ENCODE results near the gene ZBTB20. TPM values are rescaled to one million over a fixed set of nuclear protein-coding genes. Genes with fewer than 3 reads are reported as not detected.
"Not testable (repeated sequence)": the region's sequence is repeated elsewhere in the genome, so short reads cannot be mapped to it uniquely, and the experiment has no call there.

ZBTB20 gene
- total RNA-seq, 1 donor from 2014 or later = 19.1 TPM

GRCh38 chr3:114680299-114680698, 466.8 kb downstream of the ZBTB20 start:
- no peaks in the 10 kb centered on the region for H3K9me3 Mint-ChIP-seq (ENCODE audit: unreplicated experiment)
- H3K27me3 Mint-ChIP-seq (ENCODE audit: unreplicated experiment) = no peaks in the 10 kb centered on the region
- H3K36me3 Mint-ChIP-seq (ENCODE audit: unreplicated experiment) = peaks cover 5% of the 10 kb centered on the region
- TF ChIP-seq CTCF (IDR thresholded peaks at IDR 0.05) = no peak
- H3K4me3 Mint-ChIP-seq (ENCODE audit: unreplicated experiment) = no peak overlapping the region
- no peak for DNase-seq (ENCODE audit: extremely low spot score, unreplicated experiment)
- no peak overlapping the region for H3K27ac Mint-ChIP-seq (ENCODE audit: unreplicated experiment)
- H3K4me1 Mint-ChIP-seq (ENCODE audit: unreplicated experiment) = peaks cover 14% of the 10 kb centered on the region

- H3K9me3 Mint-ChIP-seq (ENCODE audit: unreplicated experiment); H3K27me3 Mint-ChIP-seq (ENCODE audit: unreplicated experiment); H3K36me3 Mint-ChIP-seq (ENCODE audit: unreplicated experiment); H3K27ac Mint-ChIP-seq (ENCODE audit: unreplicated experiment); DNase-seq (ENCODE audit: extremely low spot score, unreplicated experiment); H3K4me3 Mint-ChIP-seq (ENCODE audit: unreplicated experiment): not testable (repeated sequence)
- H3K4me1 Mint-ChIP-seq (ENCODE audit: unreplicated experiment) = peaks cover 14% of the 10 kb centered on the region
Observed at GRCh38 chr3:114679773-114680172, 467.3 kb downstream of the ZBTB20 start.

- Mint-ChIP-seq H3K4me3 (ENCODE audit: unreplicated experiment) (peak overlapping the region; percentile 16), H3K9me3 (ENCODE audit: unreplicated experiment) (no peaks in the 10 kb centered on the region), H3K36me3 (ENCODE audit: unreplicated experiment) (peaks cover 2% of the 10 kb centered on the region), H3K27ac (ENCODE audit: unreplicated experiment) (peak overlapping the region; percentile 87), H3K4me1 (ENCODE audit: unreplicated experiment) (peaks cover 45% of the 10 kb centered on the region), H3K27me3 (ENCODE audit: unreplicated experiment) (no peaks in the 10 kb centered on the region)
- DNase-seq (ENCODE audit: extremely low spot score, unreplicated experiment) = no peak
- TF ChIP-seq CTCF (IDR thresholded peaks at IDR 0.05) = no peak
Observed at GRCh38 chr3:114675104-114675503, 472.0 kb downstream of the ZBTB20 start.

GRCh38 chr3:114674036-114674435, 473.1 kb downstream of the ZBTB20 start:
- TF ChIP-seq CTCF (IDR thresholded peaks at IDR 0.05) = no peak
- Mint-ChIP-seq H3K4me3 (ENCODE audit: unreplicated experiment) (peak overlapping the region; percentile 7), H3K4me1 (ENCODE audit: unreplicated experiment) (peaks cover 55% of the 10 kb centered on the region), H3K9me3 (ENCODE audit: unreplicated experiment) (no peaks in the 10 kb centered on the region), H3K36me3 (ENCODE audit: unreplicated experiment) (no peaks in the 10 kb centered on the region), H3K27ac (ENCODE audit: unreplicated experiment) (peak overlapping the region; percentile 87), H3K27me3 (ENCODE audit: unreplicated experiment) (no peaks in the 10 kb centered on the region)
- DNase-seq (ENCODE audit: extremely low spot score, unreplicated experiment) = no peak

GRCh38 chr3:114673481-114673880, 473.6 kb downstream of the ZBTB20 start:
- no peak for DNase-seq (ENCODE audit: extremely low spot score, unreplicated experiment)
- H3K4me3 Mint-ChIP-seq (ENCODE audit: unreplicated experiment) = no peak overlapping the region
- H3K4me1 Mint-ChIP-seq (ENCODE audit: unreplicated experiment) = peaks cover 60% of the 10 kb centered on the region
- no peak for TF ChIP-seq CTCF (IDR thresholded peaks at IDR 0.05)
- peak overlapping the region; percentile 87 for H3K27ac Mint-ChIP-seq (ENCODE audit: unreplicated experiment)
- H3K9me3 Mint-ChIP-seq (ENCODE audit: unreplicated experiment) = no peaks in the 10 kb centered on the region
- H3K27me3 Mint-ChIP-seq (ENCODE audit: unreplicated experiment) = no peaks in the 10 kb centered on the region
- no peaks in the 10 kb centered on the region for H3K36me3 Mint-ChIP-seq (ENCODE audit: unreplicated experiment)
